NT2/D1 (cell line): ENCODE data around the gene WDR7.

Experiments
- DNase-seq: peaks from one replicate; pipeline ENCODE4 v3.0.0-alpha.2; 2011; ENCODE audit warnings: low read depth, low spot score
- H3K27me3 ChIP-seq: 2 replicates; pipeline ENCODE4 v1.6.0; 2011; ENCODE audit warnings: mild to moderate bottlenecking; ENCODE audit not compliant: insufficient read length, insufficient read depth
- H3K36me3 ChIP-seq: 2 replicates; pipeline ENCODE4 v1.6.1; 2011; ENCODE audit warnings: mild to moderate bottlenecking, low read length, mixed read lengths; ENCODE audit not compliant: insufficient read depth, insufficient read length
- H3K4me1 ChIP-seq: 2 replicates; pipeline ENCODE4 v1.5.1; 2011; ENCODE audit not compliant: insufficient read depth, insufficient read length
- H3K4me3 ChIP-seq: 2 replicates; pipeline ENCODE4 v1.5.1; 2011; ENCODE audit warnings: low read depth; ENCODE audit not compliant: insufficient read length
- H3K9ac ChIP-seq: 2 replicates; pipeline ENCODE4 v1.6.0; 2011; ENCODE audit warnings: low read depth; ENCODE audit not compliant: insufficient read length
- H3K9me3 ChIP-seq: 2 replicates; pipeline ENCODE4 v1.5.1; 2011; ENCODE audit warnings: mild to moderate bottlenecking, low read length; ENCODE audit not compliant: insufficient read depth
- SUZ12 ChIP-seq: IDR thresholded peaks from 2 replicates; pipeline ENCODE4 v1.6.1; 2011; ENCODE audit not compliant: insufficient read length, insufficient read depth; ENCODE audit errors: extremely low read depth
- YY1 ChIP-seq: IDR thresholded peaks from 2 replicates; pipeline ENCODE4 v1.6.1; 2011; ENCODE audit not compliant: insufficient read length, insufficient read depth
- ZNF274 ChIP-seq: IDR thresholded peaks from 2 replicates; pipeline ENCODE4 v1.6.1; 2011; ENCODE audit warnings: mild to moderate bottlenecking, low read depth, low read length

WDR7 gene

GRCh38 chr18:56672391-56672790 lies 21.2 kb downstream of the WDR7 start:
- H3K27me3 ChIP-seq, result no peaks in the 10 kb centered on the region
- H3K36me3 ChIP-seq, result no peaks in the 10 kb centered on the region
- H3K9ac ChIP-seq, result no peak overlapping the region
- H3K4me1 ChIP-seq, result no peaks in the 10 kb centered on the region
- TF ChIP-seq SUZ12, result no peak
- no peak for TF ChIP-seq YY1
- TF ChIP-seq ZNF274, result no peak
- no peak overlapping the region for H3K4me3 ChIP-seq
- DNase-seq, result no peak
- H3K9me3 ChIP-seq, result no peaks in the 10 kb centered on the region

GRCh38 chr18:56672981-56673380 lies 21.8 kb downstream of the WDR7 start:
- H3K9me3 ChIP-seq, result no peaks in the 10 kb centered on the region
- H3K4me1 ChIP-seq, result no peaks in the 10 kb centered on the region
- no peak for DNase-seq
- H3K4me3 ChIP-seq, result no peak overlapping the region
- H3K36me3 ChIP-seq, result no peaks in the 10 kb centered on the region
- no peaks in the 10 kb centered on the region for H3K27me3 ChIP-seq
- H3K9ac ChIP-seq, result no peak overlapping the region
- TF ChIP-seq ZNF274 (no peak), SUZ12 (no peak), YY1 (no peak)

- DNase-seq, result no peak
- Histone ChIP-seq H3K27me3 (no peaks in the 10 kb centered on the region), H3K36me3 (no peaks in the 10 kb centered on the region), H3K4me3 (no peak overlapping the region), H3K9ac (no peak overlapping the region), H3K4me1 (no peaks in the 10 kb centered on the region), H3K9me3 (no peaks in the 10 kb centered on the region)
- TF ChIP-seq SUZ12, result no peak
- no peak for TF ChIP-seq YY1
- TF ChIP-seq ZNF274, result no peak
Measured at GRCh38 chr18:56676639-56677038, 25.5 kb downstream of the WDR7 start.

- Histone ChIP-seq H3K36me3 (no peaks in the 10 kb centered on the region), H3K9me3 (no peaks in the 10 kb centered on the region), H3K4me1 (no peaks in the 10 kb centered on the region), H3K27me3 (no peaks in the 10 kb centered on the region), H3K4me3 (no peak overlapping the region), H3K9ac (no peak overlapping the region)
- no peak for DNase-seq
- TF ChIP-seq YY1 (no peak), ZNF274 (no peak), SUZ12 (no peak)
Measured at GRCh38 chr18:56678836-56679565, 27.8 kb downstream of the WDR7 start.

- no peak overlapping the region for H3K4me3 ChIP-seq
- no peaks in the 10 kb centered on the region for H3K9me3 ChIP-seq
- H3K9ac ChIP-seq, result no peak overlapping the region
- no peaks in the 10 kb centered on the region for H3K27me3 ChIP-seq
- no peak for DNase-seq
- H3K4me1 ChIP-seq, result no peaks in the 10 kb centered on the region
- TF ChIP-seq ZNF274, result no peak
- no peak for TF ChIP-seq YY1
- no peak for TF ChIP-seq SUZ12
- no peaks in the 10 kb centered on the region for H3K36me3 ChIP-seq
Measured at GRCh38 chr18:56684277-56684676, 33.1 kb downstream of the WDR7 start.

- no peaks in the 10 kb centered on the region for H3K9me3 ChIP-seq
- H3K9ac ChIP-seq, result no peak overlapping the region
- H3K36me3 ChIP-seq, result no peaks in the 10 kb centered on the region
- H3K4me3 ChIP-seq, result no peak overlapping the region
- no peaks in the 10 kb centered on the region for H3K27me3 ChIP-seq
- H3K4me1 ChIP-seq, result no peaks in the 10 kb centered on the region
- TF ChIP-seq YY1, result no peak
- TF ChIP-seq ZNF274, result no peak
- TF ChIP-seq SUZ12, result no peak
- no peak for DNase-seq
Measured at GRCh38 chr18:56691530-56691929, 40.4 kb downstream of the WDR7 start.

- Histone ChIP-seq H3K36me3 (no peaks in the 10 kb centered on the region), H3K4me3 (no peak overlapping the region), H3K27me3 (no peaks in the 10 kb centered on the region), H3K9ac (no peak overlapping the region), H3K9me3 (no peaks in the 10 kb centered on the region), H3K4me1 (no peaks in the 10 kb centered on the region)
- DNase-seq, result no peak
- TF ChIP-seq SUZ12 (no peak), ZNF274 (no peak)
Measured at GRCh38 chr18:56696966-56697365, 45.8 kb downstream of the WDR7 start.

GRCh38 chr18:56702946-56703345 lies 51.8 kb downstream of the WDR7 start:
- no peak for TF ChIP-seq SUZ12
- no peak for TF ChIP-seq YY1
- no peak for TF ChIP-seq ZNF274
- Histone ChIP-seq H3K9me3 (no peaks in the 10 kb centered on the region), H3K9ac (no peak overlapping the region), H3K4me1 (no peaks in the 10 kb centered on the region), H3K27me3 (no peaks in the 10 kb centered on the region), H3K4me3 (no peak overlapping the region), H3K36me3 (no peaks in the 10 kb centered on the region)
- peak; percentile 3 for DNase-seq
